Endodermal cell (in vitro differentiated cells): ENCODE results near the gene PIAS4. TPM values are rescaled to one million over a fixed set of nuclear protein-coding genes. Genes with fewer than 3 reads are reported as not detected.

Experiments used
- DNase-seq: peaks from one replicate; pipeline ENCODE4 v3.0.0-alpha.2; 2017
- H3K27ac ChIP-seq: 2 replicates; pipeline ENCODE4 v1.5.1; 2013; ENCODE audit warnings: mild to moderate bottlenecking, low read depth, low read length, moderate library complexity
- H3K27me3 ChIP-seq: 2 replicates; pipeline ENCODE4 v1.6.1; 2013; ENCODE audit warnings: mild to moderate bottlenecking, low read length, moderate library complexity; ENCODE audit not compliant: insufficient read depth, control insufficient read depth, poor library complexity, severe bottlenecking
- H3K36me3 ChIP-seq: 2 replicates; pipeline ENCODE4 v1.7.0; 2013; ENCODE audit warnings: mild to moderate bottlenecking, low read length, moderate library complexity; ENCODE audit not compliant: control insufficient read depth, insufficient read depth
- H3K4me1 ChIP-seq: one replicate; pipeline ENCODE4 v1.7.0; 2013; ENCODE audit warnings: low read length; ENCODE audit not compliant: control insufficient read depth, insufficient read depth
- H3K4me3 ChIP-seq: 2 replicates; pipeline ENCODE4 v1.5.1; 2013; ENCODE audit warnings: mild to moderate bottlenecking, low read length, moderate library complexity
- H3K9ac ChIP-seq: 2 replicates; pipeline ENCODE4 v1.6.1; 2013; ENCODE audit warnings: mild to moderate bottlenecking, low read length, moderate library complexity; ENCODE audit not compliant: poor library complexity, severe bottlenecking; ENCODE audit errors: extremely low read depth
- H3K9me3 ChIP-seq: 2 replicates; pipeline ENCODE4 v1.6.1; 2013; ENCODE audit warnings: mild to moderate bottlenecking, low read length, moderate library complexity; ENCODE audit not compliant: control insufficient read depth
- H3K27ac Mint-ChIP-seq: 2 replicates; pipeline ENCODE4 v1.8.0; 2020; ENCODE audit warnings: mixed read lengths
- H3K27me3 Mint-ChIP-seq: 2 replicates; pipeline ENCODE4 v1.8.0; 2021; ENCODE audit warnings: mild to moderate bottlenecking, mixed read lengths; ENCODE audit not compliant: insufficient read depth
- H3K36me3 Mint-ChIP-seq: 2 replicates; pipeline ENCODE4 v1.8.0; 2020; ENCODE audit warnings: low read depth, mixed read lengths
- H3K4me1 Mint-ChIP-seq: 2 replicates; pipeline ENCODE4 v1.8.0; 2020; ENCODE audit warnings: mixed read lengths
- H3K4me3 Mint-ChIP-seq: 2 replicates; pipeline ENCODE4 v1.8.0; 2020; ENCODE audit warnings: mild to moderate bottlenecking, moderate library complexity, mixed read lengths
- H3K9me3 Mint-ChIP-seq: 2 replicates; pipeline ENCODE4 v1.8.0; 2020; ENCODE audit warnings: mild to moderate bottlenecking, mixed read lengths
- WGBS, 2 experiments: methylation state at CpG; one replicate each; pipeline versions ENCODE4 v1.1.5 to v1.1.7; 2013; ENCODE audit warnings: missing lambda C conversion rate in 2 of 2, mixed read lengths in 1 of 2; ENCODE audit not compliant: insufficient coverage in 1 of 2, insufficient read length in 1 of 2; 5-methylcytosine and 5-hydroxymethylcytosine counted together
- total RNA-seq, 2 donors: library from RNA; stranded (reverse); fragmentation: NEBNext Ultra II Directional in 1 of 2; extraction: Animal tissue kit (Norgen Biotek cat#: 25700) in 1 of 2; gene quantifications; 2 replicates in 1 of 2; 3 replicates in 1 of 2; pipeline ENCODE4 v1.2.1, GENCODE V29; 2021
- TF ChIP-seq, protein P1 (sequence below): fragments of 200-600 bp; sonication (generic); conservative IDR thresholded peaks from 2 replicates; pipeline ENCODE4 v1.5.0; 2021; ENCODE audit warnings: antibody characterized with exemption, mild to moderate bottlenecking

The PIAS4 gene
- total RNA-seq, 2 donors from 2014 or later: 57.5 to 58.1 TPM

DNA sequence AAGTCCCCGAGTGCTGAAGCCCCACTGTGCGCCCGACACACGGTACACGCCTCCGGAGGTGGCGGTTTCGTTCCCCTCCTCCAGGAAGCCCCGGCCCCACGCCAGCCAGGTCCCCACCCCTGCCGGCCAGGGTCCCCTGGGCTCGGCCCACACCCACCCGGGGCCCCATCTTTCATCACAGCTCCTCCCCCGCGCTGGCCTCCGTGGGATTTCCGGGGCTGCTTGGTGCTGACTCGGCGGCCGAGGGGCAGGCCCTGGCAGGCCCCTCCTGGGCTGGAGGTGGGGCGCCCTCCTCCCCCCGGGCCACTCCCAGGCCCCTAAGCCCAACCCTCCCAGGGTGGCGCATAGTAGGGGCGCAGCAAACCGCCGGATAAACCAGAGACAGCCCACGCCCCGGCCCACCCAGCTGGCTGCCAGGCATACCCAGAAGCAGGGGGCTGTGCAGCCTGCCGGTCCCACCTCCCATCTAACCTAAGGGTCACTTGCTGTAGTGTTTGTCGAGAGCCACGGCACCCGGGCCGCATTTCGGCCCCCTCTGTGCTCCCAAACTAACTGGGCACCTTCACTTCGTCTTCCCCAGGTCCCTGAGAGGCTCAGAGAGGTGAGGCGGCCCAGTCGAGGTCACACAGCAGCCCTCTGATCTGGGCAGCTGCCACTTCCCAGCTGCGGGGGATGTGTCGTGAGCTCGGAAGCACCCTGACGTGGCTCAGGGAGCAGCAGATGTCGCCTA is 52.5 kb downstream of the PIAS4 start:
- no peak overlapping the region for H3K4me3 Mint-ChIP-seq
- Histone ChIP-seq H3K36me3 (peaks cover 14% of the 10 kb centered on the region), H3K9ac (no peak overlapping the region), H3K4me3 (no peak overlapping the region), H3K4me1 (no peaks in the 10 kb centered on the region), H3K27me3 (no peaks in the 10 kb centered on the region), H3K9me3 (no peaks in the 10 kb centered on the region), H3K27ac (no peak overlapping the region)
- 88 to 91% methylated on average over 17 to 42 of the region's 42 CpGs for WGBS, 2 experiments
- DNase-seq: no peak
- H3K27ac Mint-ChIP-seq: peak overlapping the region; percentile 85
- no peaks in the 10 kb centered on the region for H3K9me3 Mint-ChIP-seq
- peaks cover 20% of the 10 kb centered on the region for H3K36me3 Mint-ChIP-seq
- TF ChIP-seq, protein P1, sequence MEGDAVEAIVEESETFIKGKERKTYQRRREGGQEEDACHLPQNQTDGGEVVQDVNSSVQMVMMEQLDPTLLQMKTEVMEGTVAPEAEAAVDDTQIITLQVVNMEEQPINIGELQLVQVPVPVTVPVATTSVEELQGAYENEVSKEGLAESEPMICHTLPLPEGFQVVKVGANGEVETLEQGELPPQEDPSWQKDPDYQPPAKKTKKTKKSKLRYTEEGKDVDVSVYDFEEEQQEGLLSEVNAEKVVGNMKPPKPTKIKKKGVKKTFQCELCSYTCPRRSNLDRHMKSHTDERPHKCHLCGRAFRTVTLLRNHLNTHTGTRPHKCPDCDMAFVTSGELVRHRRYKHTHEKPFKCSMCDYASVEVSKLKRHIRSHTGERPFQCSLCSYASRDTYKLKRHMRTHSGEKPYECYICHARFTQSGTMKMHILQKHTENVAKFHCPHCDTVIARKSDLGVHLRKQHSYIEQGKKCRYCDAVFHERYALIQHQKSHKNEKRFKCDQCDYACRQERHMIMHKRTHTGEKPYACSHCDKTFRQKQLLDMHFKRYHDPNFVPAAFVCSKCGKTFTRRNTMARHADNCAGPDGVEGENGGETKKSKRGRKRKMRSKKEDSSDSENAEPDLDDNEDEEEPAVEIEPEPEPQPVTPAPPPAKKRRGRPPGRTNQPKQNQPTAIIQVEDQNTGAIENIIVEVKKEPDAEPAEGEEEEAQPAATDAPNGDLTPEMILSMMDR: no peak
- peaks cover 3% of the 10 kb centered on the region for H3K4me1 Mint-ChIP-seq
- no peaks in the 10 kb centered on the region for H3K27me3 Mint-ChIP-seq

DNA sequence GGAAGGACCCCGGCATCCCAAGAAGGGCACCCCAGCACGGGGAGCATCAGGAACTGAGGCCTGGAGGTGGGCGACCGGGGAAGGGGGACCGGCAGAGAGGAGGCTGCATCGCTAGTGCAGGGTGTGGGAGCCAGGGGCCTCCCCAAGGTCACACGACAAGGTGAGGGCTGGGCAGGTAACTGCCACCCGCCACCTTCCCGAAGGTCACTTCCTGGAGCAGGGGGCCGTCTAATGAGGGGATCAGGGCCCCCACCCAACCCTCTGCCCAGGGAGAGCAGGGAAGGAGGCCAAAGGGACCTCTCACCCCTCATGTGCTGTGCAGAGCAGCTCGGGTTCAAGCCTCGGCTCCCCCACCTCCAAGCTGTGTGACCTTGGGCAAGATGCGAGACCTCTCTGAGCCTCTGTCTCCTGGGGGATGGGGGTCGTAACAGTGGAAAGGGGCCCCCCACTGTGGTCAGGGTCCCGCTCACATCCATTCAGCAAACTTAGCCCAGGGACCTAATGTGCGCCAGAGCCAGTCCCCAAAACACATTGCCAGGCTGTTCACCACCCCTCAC is 53.2 kb downstream of the PIAS4 start:
- Mint-ChIP-seq H3K36me3 (peaks cover 14% of the 10 kb centered on the region), H3K27ac (peak overlapping the region; percentile 85), H3K9me3 (no peaks in the 10 kb centered on the region), H3K27me3 (no peaks in the 10 kb centered on the region), H3K4me3 (no peak overlapping the region), H3K4me1 (peaks cover 3% of the 10 kb centered on the region)
- no peaks in the 10 kb centered on the region for H3K27me3 ChIP-seq
- 93 to 94% methylated on average over 13 to 16 of the region's 16 CpGs for WGBS, 2 experiments
- peaks cover 13% of the 10 kb centered on the region for H3K36me3 ChIP-seq
- no peak overlapping the region for H3K9ac ChIP-seq
- H3K4me1 ChIP-seq: no peaks in the 10 kb centered on the region
- no peaks in the 10 kb centered on the region for H3K9me3 ChIP-seq
- no peak overlapping the region for H3K4me3 ChIP-seq
- DNase-seq: peak; percentile 40
- TF ChIP-seq, protein P1: no peak
- H3K27ac ChIP-seq: no peak overlapping the region

DNA sequence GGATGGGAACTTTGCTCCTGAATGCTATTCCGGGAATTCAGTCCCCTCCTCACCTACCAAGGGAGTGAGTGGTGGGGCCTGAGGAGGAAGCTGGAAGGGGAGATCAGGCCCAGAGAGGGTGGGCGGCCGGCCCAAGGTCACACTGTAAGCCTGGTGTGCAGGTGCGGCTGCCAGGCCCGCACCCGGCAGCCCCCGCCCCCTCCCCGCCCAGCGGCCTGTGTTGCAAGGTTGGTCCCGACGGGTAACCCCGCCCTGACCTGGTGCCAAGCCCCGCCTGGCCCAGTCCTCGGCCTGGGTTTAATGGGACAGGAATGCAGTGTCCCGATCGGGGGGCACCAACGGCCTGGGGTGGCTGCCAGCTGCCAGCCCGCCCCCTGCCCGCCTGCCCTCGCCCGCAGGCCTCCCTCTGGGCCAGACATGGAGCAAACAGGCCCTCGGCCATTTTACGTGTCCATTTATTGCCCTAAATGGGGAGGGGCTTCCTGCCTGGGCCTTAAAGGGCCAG is 53.7 kb downstream of the PIAS4 start:
- Histone ChIP-seq H3K9me3 (no peaks in the 10 kb centered on the region), H3K9ac (no peak overlapping the region), H3K4me3 (no peak overlapping the region), H3K36me3 (peaks cover 10% of the 10 kb centered on the region), H3K4me1 (no peaks in the 10 kb centered on the region), H3K27ac (no peak overlapping the region), H3K27me3 (no peaks in the 10 kb centered on the region)
- Mint-ChIP-seq H3K27me3 (no peaks in the 10 kb centered on the region), H3K27ac (no peak overlapping the region), H3K9me3 (no peaks in the 10 kb centered on the region), H3K36me3 (peaks cover 9% of the 10 kb centered on the region), H3K4me3 (no peak overlapping the region), H3K4me1 (peaks cover 3% of the 10 kb centered on the region)
- no peak for DNase-seq
- WGBS, 2 experiments: 90 to 92% methylated on average over 4 to 23 of the region's 23 CpGs
- TF ChIP-seq, protein P1: no peak
